Measurements from ENCODE around the gene LTA4H.
"Not testable (repeated sequence)": the region's sequence is repeated elsewhere in the genome, so short reads cannot be mapped to it uniquely, and the experiment has no call there.

LTA4H gene

DNA sequence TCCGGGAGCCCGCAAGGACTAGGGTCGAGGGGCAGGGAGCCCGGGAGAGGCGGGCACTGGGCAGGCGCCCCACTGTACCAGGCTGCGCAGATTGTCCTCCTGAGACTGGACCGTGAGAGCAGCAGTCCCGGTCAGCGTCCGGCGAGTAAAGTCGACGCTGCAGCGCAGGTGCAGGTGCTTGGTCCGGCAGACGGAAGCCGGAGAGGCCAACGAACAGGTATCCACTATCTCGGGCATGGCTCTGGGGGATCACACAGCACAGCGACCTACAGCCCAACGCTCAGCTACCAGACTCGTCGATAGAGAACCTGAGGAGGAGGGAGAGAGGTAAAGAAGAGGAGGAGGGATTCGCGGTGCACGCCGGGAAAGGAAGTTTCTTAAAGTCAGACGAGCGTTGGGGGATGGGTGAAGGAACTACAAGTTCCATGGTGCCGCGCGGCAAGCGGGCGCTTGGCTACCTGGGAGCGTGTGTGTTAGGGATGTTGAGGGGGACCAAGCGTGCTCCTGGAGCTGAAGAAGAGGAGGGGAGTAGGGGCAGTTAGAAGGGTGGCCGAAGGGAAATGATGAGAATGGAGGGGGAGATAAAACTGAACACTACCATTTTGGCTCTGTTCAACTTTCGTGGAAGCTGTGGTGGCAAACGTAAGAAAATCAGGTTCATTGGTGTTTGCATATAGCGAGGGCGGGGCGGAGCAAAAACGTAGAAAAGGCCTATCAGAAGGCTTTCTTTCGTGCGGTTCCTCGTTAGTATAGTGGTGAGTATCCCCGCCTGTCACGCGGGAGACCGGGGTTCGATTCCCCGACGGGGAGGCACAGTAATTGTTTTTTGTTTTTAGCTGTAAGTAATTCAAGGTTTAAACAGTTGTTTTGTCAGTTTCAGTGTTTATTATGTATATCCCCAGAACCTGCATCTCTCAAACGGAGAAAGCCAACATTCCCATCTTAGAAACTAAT is at the start of gene LTA4H:
Gene LTA4H, minus strand, starts transcription at position 305 of the 954 bp plus-strand sequence. Its CDS starts 68 bp downstream, at position 237.
- peak; percentile 93 for DNase-seq

DNA sequence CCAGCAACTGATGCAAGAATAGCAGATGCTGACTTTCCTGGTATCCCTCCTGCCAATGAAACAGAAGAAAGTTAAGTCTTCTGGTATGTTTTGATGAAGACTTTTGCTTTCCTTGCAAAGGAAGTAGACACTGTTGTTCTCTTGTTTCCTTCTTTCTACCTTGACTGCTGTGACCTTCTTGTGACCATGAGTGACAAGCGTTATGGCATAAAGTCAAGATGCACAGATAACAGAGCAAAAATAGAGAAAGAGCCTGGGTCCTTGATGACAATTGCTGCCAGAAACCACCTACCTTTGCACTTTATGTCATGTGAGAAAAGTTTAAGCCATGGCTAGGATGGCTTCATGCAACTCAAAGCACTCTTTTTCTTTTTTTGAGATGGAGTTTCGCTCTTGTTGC is 49.2 kb upstream of the LTA4H start:
- no peak for DNase-seq

DNA sequence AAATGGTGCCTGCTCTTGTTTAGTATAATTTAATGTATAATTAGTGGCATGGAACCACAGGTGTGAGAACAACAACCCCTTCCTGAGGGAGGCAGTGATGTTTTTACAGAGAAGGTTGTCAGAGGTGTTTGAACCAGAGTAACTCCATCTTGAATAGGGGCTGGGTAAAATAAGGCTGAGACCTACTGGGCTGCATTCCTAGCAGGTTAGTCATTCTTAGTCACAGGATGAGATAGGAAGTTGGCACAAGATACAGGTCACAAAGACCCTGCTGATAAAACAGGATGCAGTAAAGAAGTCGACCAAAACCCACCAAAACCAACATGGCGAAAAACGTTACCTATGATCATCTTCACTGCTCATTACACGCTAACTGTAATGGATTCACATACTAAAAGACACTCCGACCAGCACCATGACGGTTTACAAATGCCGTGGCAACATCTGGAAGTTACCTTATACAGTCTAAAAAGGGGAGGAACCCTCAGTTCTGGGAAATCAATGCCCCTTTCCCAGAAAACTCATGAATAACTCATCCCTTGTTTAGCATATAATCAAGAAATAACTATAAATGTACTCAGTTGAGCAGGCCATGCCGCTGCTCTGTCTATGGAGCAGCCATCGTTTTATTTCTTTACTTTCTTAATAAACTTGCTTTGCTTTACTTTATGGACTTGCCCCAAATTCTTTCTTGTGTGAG is 47.8 kb upstream of the LTA4H start:
- no peak for DNase-seq

DNA sequence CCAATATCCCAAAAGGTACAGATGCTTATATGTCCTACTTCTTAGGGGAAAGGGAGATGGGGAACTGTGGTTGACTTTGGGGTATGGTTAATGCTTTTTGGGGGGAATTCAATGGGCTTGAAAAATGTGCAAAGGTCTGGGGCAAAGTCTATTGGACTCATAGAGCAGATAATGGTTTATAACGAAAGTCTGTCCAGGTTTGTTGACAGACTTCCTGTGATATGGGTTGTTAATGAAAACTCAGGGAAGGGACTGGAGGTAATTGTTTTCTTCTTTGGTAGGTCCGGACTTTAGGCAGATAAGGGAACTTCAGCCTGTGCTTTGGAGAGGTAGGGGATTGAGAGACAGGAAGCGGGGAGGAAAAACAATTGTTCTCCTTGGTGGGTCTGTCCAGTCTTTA is 46.2 kb upstream of the LTA4H start:
- no peak for DNase-seq

DNA sequence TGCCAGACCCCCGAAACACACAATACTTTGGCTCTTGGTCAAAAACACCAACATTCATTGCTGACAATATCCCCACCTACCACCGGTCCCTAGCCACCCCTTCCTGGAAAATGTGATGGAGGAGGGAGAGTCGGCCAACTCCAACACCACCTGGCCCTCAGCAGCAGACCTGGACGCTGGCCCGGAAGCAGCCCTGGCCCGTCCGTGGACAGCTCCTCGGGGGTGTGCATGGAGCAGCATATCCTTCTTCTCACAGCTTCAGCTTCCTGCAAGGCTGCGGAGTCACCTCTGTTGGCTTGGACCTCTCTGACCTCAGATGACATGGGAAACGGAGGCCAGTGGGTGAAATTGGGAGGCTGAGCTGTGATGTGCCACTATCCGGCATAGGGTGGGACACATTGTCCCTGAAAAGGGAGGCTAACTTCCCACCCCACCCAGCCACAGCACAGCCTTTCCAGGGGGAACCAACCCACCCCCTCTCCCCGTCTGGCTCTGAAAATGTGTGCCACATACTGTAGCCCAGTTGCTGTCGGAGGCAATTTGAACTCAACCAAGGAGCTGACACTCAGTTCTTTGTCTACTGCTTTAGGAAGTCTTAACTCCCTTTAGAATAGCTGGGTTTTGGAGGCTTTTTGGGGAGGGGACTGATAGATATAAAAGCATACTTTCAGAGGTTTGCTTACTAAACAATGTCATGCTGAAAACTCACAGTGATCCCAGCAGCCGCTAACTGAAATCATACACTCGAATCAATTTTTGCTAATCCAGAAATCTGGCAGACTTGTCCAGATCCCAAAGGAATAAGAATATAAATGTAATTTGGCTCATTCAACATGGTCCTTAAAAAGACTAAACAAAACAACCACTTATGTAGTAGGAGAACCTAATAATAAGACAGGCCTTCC is 43.1 kb upstream of the LTA4H start:
- no peak for DNase-seq

DNA sequence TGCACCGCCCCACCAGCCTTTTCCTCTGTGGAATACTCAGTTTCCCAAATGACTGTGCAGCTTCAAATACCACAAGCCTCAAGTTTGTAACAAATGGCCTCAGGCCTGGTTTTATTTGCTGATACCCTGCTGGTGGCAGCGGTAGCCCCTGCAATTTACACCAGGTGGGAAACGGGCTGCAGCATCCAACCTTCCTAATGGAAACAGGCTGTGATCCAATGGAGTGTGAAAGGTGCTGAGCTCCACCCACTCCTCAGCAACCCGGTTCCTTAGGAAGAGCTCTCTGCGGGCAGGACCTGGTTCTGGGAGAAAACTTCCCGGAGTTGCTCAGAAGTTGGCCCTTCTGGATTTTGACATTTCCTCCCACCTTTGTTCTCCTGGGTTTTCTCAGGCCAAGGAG is 41.7 kb upstream of the LTA4H start:
- no peak for DNase-seq

DNA sequence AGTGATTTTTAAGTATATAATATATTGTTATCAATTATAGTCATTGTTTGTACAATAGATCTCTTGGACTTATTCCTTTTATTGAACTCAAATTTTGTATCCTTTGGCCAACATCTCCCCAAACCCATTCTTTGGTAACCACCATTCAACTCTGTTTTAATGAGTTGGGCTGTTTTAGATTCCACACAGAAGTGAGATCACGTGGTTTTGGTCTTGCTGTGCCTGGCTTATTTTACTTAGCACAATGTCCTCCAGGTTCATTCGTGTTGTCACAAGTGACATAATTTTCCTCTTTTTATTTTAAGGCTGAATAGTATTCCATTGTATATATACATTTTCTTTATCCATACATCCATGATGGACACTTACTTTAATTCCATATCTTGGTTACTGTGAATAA is 40.2 kb upstream of the LTA4H start:
- no peak for DNase-seq

DNA sequence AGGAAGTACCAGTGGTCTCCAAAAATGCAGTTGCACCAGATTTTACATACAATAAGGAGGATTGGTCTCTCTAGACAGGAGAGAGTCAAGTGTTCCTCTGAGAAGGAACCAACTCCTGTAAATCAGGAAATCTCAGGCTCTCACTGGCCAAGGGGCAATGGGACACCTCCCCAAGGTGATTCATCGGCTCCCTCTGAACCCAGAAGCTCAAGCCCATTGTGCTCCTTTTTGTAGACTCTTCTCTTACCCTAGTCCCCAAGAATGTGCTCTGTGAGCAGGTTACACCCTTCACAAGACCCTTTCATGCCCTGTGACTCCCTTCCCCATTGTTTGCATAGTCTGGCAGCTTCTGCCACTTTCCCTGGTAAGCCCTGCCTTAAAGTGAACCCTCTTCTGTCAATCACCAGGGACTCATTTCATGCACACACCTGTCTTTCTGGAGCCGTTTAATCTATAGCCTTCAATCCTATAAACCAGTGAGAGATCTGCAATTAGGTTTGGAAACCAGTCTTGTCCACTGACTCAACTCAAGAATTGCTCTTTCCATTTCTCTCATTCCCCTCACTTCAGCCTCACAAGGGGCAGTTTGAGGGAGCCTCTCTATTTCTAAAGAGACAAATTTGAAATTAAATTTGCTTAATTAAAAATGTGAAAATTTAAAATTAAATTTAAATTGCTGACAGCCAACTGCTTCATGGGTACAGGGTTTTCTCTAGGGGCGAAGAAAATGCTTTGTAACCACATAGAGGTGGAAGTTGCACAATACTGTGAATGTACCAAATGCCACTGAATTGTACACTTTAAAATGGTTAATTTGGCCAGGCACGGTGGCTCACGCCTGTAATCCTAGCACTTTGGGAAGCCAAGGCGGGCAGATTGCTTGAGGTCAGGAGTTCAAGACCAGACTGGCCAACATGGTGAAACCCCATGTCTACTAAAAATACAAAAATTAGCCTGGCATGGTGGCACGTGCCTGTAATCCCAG is 38.3 kb upstream of the LTA4H start:
- no peak for DNase-seq

DNA sequence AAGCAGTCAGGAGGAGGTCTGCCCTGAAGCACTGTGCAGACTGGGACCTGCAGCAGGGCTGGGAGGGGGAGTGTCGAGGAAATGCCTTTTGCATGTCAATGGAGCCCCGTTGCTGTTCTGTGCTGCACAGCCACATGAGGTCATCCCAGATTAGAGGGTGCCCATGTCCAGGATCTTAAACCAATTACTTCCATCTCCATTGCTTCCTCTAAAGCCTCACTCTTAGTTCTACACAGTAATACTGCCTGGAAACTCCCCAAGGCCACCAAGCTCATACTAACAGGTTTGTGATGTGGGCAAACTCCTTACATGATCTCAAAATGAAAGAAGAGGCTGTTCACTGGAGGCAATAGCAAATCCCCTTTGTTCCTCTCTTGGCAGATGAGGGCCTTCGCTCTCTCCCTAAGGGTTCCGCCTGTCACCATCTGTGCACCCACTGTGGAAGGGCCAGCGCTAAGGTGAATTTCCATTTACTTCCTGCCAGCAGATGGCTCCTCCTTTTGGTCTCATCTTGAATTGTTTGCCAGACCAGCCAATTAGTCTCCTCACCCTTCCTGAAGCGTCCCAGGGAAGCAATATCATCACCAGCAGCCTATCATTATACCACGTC is 35.4 kb upstream of the LTA4H start:
- DNase-seq, result no peak

DNA sequence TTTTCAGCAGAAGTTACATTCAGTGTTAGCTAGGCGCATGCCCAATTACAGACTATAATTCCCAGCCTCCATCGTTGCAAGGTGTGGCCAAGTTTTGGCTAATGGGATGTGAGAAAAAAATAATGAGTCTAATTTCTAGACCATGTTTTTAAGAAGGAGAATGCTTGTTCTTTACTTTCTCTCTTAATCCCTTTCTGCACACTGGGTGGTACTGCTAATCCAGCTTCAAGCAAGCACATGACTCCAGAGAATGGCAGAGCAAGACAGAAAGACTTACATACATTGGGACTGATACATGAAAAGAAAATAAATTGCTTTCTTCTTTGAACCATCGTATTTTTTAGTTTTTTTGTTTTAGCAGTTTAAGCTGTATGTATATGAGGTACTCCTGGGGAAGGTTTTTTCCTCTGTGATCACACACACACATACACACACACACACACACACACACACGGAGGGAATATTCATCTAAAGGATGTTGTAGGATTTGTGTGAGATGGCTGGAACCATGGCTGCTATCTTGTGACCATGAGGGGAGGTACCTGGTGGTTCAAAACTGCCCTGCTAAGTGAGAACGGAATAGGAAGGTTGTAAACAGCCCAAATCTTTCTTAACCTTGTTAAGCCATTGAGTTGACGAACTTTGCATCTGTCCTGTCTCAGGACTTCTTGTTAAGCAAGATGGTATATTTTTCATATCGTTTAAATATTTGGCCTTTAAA is 34.3 kb upstream of the LTA4H start:
- DNase-seq, result no peak

DNA sequence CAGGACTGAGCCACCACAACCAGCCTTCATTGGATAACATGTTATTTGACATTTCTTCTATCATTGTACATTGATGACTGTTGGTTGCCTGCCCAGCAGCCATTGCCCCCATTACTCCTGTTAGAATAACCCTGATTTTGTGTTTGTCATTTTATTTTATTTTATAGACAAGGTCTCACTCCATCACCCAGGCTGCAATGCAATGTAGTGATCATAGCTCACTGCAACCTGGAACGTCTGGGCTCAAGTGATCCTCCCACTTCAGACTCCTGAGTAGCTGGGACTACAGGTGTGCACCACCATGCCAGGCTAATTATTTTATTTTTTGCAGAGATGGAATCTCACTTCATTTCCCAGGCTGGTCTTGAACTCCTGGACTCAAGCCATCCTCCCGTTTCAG is 33.2 kb upstream of the LTA4H start:
- DNase-seq, result no peak

DNA sequence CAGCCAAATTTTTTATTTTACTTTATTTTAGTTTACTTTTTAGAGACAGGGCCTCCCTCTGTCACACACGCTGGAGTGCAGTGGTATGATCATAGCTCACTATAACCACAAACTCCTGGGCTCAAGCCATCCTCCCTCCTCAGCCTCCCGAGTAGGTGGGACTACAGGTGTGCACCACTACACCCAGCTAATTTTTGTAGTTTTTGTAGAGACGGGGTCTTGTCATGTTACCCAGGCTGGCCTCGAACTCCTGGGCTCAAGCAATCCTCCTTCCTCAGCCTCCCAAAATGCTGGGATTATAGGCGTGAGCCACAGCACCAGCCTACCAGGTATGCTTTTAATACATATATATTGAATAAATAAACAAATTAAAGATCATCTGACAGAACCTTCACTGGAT is 32.7 kb upstream of the LTA4H start:
- DNase-seq, result no peak

DNA sequence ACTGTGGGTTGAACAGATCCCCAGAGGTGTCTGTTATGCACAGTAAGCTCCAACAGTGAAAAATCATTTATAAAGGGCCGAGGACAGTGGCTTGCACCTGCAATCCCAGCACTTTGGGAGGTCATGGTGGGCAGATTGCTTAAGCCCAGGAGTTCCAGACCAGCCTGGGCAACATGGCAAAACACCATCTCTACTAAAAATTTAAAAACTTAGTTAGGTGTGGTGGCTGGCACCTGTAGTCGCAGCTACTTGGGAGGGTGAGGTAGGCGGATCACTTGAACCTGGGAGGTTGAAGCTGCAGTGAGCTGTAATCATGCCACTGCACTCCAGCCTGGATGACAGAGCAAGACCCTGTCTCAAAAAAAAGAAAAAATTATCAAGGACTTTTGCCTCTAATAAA is 30.4 kb upstream of the LTA4H start:
- not testable (repeated sequence) for DNase-seq

DNA sequence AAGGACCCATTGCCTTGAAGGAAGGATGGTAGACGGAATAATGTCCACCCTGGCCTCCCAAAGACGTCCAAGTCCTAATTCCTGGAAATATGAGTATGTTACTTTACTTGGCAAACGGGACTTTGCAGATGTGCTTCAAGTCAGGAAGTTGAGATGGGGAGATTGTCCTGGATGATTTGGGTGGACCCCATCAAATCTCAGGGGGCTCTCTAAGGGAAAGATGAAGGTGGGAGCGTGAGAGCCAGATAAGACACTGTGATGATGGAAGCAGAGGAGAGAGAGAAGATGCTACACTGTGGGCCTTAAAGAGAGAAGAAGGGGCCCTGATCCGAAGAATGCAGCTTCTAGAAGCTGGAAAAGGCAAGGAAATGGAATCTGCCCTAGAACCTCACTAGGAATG is 29.6 kb upstream of the LTA4H start:
- DNase-seq, result no peak

DNA sequence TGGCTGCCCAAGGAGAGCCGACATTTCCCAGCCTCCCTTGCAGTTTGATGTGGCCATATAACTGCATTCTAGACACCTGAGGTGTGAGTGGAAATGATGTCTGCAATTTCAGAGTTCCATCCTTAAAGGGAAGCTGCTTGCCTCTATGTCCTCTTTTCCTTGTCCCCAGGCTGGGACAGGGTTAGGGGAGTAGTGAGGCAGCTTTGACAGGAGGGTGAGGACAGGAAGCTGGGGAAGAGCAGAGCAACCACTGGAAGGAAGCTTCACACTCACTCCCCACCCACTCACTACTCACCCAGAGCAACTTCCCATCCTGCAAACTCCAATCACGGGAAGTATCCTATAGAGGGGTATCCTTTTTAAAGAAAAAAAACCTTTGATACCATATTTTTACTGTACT is 28.9 kb upstream of the LTA4H start:
- DNase-seq, result no peak

DNA sequence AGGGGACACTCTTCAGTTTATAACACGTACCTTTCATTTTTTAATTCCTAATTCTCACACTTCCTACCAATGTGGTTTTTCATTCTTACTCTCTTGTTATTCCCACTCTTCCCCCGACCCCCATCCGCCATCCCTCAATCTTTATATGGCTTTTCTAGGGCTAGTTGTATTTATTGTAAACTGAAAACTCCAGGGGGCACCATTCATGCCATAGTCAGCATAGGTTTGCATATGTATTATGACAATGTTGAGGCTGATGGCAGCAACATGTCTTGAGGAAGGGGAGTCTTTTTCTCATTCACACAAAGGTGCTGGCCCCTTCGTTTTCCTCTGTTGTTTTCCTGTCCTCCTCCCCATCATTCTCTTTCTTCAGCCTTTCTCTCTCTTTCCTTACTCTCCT is 27.7 kb upstream of the LTA4H start:
- no peak for DNase-seq

DNA sequence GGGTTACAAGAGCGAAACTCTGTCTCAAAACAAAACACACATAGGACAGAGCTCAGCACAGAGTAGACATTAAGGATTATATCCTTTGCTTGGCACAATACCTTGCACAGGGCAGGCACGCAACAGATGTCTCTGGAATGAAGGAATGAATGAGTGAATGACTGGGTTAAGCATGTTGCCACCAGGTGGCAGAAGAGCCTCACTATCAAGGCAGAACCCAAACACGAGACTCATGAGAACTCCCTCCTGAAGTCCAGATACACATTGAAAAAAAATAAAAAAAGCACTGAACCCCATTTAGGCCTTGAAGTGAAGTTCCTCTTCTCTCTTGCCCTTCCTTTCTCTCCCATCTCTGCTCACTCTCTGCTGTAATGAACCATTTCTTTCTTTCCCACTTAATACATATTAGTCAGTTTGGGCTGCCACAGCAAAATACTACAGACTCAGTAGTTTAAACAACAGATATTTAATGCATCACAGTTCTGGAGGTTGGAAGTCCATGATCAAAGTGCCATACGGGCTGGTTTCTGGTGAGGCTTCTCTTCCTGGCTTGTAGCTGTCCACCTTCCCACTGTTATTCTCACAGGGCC is 26.6 kb upstream of the LTA4H start:
- DNase-seq, result peak; percentile 60

DNA sequence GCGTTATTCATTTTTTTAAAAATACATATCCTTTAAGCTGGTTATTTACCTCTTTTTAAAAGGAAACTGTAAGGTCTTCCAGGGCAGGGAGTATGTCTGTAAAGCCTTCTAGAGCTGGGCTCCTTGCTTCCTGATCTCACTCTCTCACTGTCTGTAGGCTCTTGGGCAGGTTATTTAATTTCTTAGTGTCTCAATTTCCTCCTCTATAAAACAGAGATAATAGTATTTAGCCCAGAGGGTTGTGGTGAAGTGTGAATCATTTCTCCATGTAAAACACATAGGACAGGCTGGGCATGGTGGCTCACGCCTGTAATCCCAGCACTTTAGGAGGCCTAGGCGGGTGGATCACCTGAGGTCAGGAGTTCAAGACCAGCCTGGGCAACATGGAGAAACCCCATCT is 25.9 kb upstream of the LTA4H start:
- no peak for DNase-seq

DNA sequence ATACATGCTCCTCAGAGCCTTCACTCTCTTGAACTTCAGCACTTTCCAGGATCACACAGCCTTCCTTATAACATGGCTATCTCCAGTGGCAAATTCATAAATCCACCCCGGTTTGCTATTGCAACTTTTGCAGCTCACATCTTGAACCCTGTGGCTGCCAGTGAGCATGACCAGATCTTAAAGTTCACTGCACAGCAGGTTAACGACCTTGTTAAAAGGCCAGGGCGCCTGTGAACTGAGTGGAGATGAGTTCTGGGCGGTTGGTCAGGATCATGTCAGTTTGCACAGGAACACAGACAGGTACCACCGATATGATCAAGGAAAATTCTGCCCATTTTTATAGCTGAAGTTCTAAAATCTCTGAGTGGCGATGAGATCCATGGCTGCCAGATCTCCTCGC is 24.7 kb upstream of the LTA4H start:
- no peak for DNase-seq

DNA sequence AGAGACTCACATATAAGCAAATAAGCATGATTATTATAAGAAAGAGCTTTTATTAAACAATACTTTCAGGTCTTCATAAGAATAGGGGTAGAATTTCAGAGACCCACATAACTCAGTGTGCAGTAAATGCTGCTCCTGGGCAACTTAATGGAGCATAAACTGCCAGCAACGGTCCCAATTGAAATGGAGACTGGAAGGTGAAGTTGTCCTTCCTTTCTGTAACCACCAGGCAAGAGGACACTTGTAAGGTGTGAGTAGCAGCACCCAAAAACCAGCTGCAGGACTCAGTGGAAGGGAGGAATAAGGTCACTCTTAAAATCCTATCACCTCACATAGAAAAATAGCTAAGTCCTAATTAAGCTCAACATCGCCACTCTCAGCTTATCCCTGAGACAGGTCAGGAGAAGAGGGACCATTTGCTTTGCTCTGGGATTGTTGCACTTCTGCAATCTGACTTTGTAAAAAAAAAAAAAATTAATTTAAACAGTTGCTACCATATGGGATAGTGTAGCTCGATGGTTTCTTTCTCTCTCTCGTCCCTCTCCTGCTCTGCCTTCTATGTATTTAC is 22.7 kb upstream of the LTA4H start:
- no peak for DNase-seq

Data from activated effector memory CD4-positive, alpha-beta T cell treated with Interleukin-2 at 50 U/mL for 16 hours (primary cell).